DOHH2 (cell line): ENCODE results near the gene MVB12A.

ENCODE experiments used
- CTCF ChIP-seq: fragments of 200-600 bp; sonication (generic); IDR thresholded peaks from one replicate; pipeline ENCODE4 v1.5.1; 2014; ENCODE audit warnings: antibody characterized with exemption, mild to moderate bottlenecking, low read depth, low read length; ENCODE audit not compliant: poor library complexity, severe bottlenecking
- EZH2phosphoT487 ChIP-seq: fragments of 200-600 bp; sonication (generic); IDR thresholded peaks from 2 replicates; pipeline ENCODE4 v1.6.1; 2017; ENCODE audit warnings: borderline replicate concordance, mild to moderate bottlenecking, antibody characterized with exemption, low read length, moderate library complexity, mixed read lengths

DNA sequence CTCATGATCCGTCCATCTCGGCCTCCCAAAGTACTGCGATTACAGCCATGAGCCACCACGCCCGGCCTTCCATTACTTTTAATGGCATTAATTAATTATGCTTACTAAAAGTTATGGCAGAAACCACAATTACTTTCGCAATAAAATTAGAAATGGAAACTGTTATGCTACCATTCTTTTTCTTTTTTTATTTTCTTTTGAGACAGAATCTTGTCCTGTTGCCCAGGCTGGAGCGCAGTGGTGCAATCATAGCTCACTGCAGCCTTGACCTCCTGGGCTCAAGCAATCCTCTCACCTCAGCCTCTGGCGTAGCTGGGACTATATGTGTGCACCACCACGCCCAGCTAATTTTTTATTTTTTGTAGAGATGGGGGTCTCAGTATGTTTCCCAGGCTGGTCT is 9.9 kb upstream of the MVB12A start:
- TF ChIP-seq CTCF (no peak), EZH2phosphoT487 (no peak)
